CD4-positive, alpha-beta memory T cell (primary cell): ENCODE data around the gene OPTN. TPM values are rescaled to one million over a fixed set of nuclear protein-coding genes. Genes with fewer than 3 reads are reported as not detected.
A peak's percentile ranks its signal among the peaks of the same experiment; 100 is the strongest.
"Not testable (repeated sequence)": the region's sequence is repeated elsewhere in the genome, so short reads cannot be mapped to it uniquely, and the experiment has no call there.

Source experiments
- CTCF ChIA-PET: fragments of 350-600 bp; sonication (Branson Sonifier 250); formaldehyde crosslinking; loops from one replicate; lab custom pipeline; 2021; ENCODE audit warnings: inconsistent platforms; ENCODE audit not compliant: partially characterized antibody; lab: Charles Lee
- POLR2A ChIA-PET: fragments of 350-600 bp; sonication (Branson Sonifier 250); formaldehyde crosslinking; loops from one replicate; lab custom pipeline; 2021; ENCODE audit not compliant: partially characterized antibody; lab: Charles Lee
- DNase-seq, 5 donors: peaks; one replicate each; pipeline versions ENCODE4 v3.0.0 to v3.0.0-alpha.2; 2020 to 2022; ENCODE audit warnings: mixed read lengths in 1 of 5
- H3K27ac ChIP-seq: one replicate; pipeline ENCODE4 v1.7.0; 2013; ENCODE audit warnings: low read depth, low read length
- H3K27me3 ChIP-seq: 2 replicates; pipeline ENCODE4 v1.7.0; 2013; ENCODE audit warnings: mild to moderate bottlenecking, low read length, moderate library complexity; ENCODE audit not compliant: insufficient read depth
- H3K36me3 ChIP-seq: 2 replicates; pipeline ENCODE4 v1.7.0; 2013; ENCODE audit warnings: mild to moderate bottlenecking, low read length, moderate library complexity; ENCODE audit not compliant: insufficient read depth
- H3K4me1 ChIP-seq: 2 replicates; pipeline ENCODE4 v1.7.0; 2013; ENCODE audit warnings: mild to moderate bottlenecking, low read length, moderate library complexity; ENCODE audit not compliant: insufficient read depth
- H3K4me3 ChIP-seq, 2 donors: one replicate each; pipeline ENCODE4 v1.7.0; 2013; ENCODE audit warnings: low read length in 2 of 2, mild to moderate bottlenecking in 1 of 2
- H3K9me3 ChIP-seq, 2 donors: one replicate each; pipeline ENCODE4 v1.7.0; 2013; ENCODE audit warnings: low read length in 2 of 2, control low read depth in 1 of 2; ENCODE audit not compliant: control insufficient read depth in 1 of 2
- H3K27ac Mint-ChIP-seq, 7 donors: one replicate each; pipeline ENCODE4 v1.8.0; 2020 to 2021; ENCODE audit warnings: mixed read lengths in 7 of 7, mild to moderate bottlenecking in 6 of 7, inconsistent platforms in 3 of 7, moderate library complexity in 3 of 7
- H3K27me3 Mint-ChIP-seq, 2 donors: one replicate each; pipeline ENCODE4 v1.8.0; 2020 to 2021; ENCODE audit warnings: mixed read lengths in 2 of 2
- H3K36me3 Mint-ChIP-seq, 2 donors: one replicate each; pipeline ENCODE4 v1.8.0; 2020 to 2021; ENCODE audit warnings: mixed read lengths in 2 of 2, inconsistent platforms in 1 of 2, mild to moderate bottlenecking in 1 of 2
- H3K4me1 Mint-ChIP-seq, 4 donors: one replicate each; pipeline ENCODE4 v1.8.0; 2020 to 2021; ENCODE audit warnings: mixed read lengths in 4 of 4, mild to moderate bottlenecking in 1 of 4
- H3K4me3 Mint-ChIP-seq, 8 donors: one replicate each; pipeline ENCODE4 v1.8.0; 2020 to 2021; ENCODE audit warnings: mixed read lengths in 8 of 8, mild to moderate bottlenecking in 7 of 8, moderate library complexity in 6 of 8, inconsistent platforms in 3 of 8
- H3K9me3 Mint-ChIP-seq, 8 donors: one replicate each; pipeline ENCODE4 v1.8.0; 2020 to 2021; ENCODE audit warnings: mixed read lengths in 8 of 8, mild to moderate bottlenecking in 5 of 8, inconsistent platforms in 3 of 8, moderate library complexity in 1 of 8
- intact Hi-C: fragments of 100-400 bp; cut with micrococcal nuclease; formaldehyde crosslinking; loops from one replicate; pipeline ENCODE4 v1.15.1; 2023
- polyA plus RNA-seq, 2 donors: library from polyadenylated mRNA; unstranded; fragments of 300-500 nt; fragmentation: Illumina TruSeq; gene quantifications; one replicate each; pipeline ENCODE4 v1.2.3, GENCODE V29; 2021
- total RNA-seq, 2 experiments: library from RNA; stranded (reverse); gene quantifications; one replicate each; pipeline ENCODE4 v1.2.3, GENCODE V29; 2021

OPTN gene
- 100 to 1,000 TPM; 148 TPM for total RNA-seq
- polyA plus RNA-seq, result 100 to 1,000 TPM in 1 of 2 donors, 10 to 100 TPM in 1; 40.3 to 101 TPM

DNA sequence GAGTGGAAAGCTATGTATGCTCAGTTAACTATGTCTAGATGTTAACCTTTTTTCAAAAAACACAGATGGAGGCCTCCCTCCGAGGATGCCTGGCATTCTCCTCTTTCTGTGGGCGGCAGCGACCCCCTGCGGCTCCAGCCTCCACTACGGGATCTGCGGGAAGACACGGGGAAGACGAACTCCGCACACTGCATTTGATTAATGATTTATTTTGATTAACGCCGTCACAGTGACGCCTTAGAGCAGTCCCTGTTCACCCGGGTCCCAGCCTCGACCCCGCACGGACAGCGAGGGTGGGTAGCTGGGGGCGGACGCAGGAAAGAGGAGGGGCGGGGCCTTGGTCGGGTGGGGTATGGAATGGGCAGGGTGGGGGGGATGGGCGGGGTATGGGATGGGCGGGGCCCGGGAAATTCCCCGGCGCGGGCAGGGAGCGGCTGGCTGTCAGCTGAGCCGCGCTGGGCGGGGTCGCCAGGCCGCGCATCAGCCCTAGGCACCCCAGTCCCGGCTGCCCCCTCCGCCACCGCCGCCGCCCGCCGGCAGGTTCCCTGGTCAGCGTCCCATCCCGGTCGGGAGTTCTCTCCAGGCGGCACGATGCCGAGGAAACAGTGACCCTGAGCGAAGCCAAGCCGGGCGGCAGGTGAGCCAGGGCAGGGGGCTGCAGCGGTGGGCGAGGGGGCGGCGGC lies at the start of gene OPTN:
Gene OPTN, plus strand, starts transcription at position 498 of the 683 bp plus-strand sequence. CDS start 8,960 bp downstream, outside the sequence.
- Histone ChIP-seq H3K4me3 (peak within 1 kb of the TSS; percentile 58 to 65), H3K27ac (peak within 1 kb of the TSS; percentile 98), H3K27me3 (no peaks in the 10 kb centered on the region), H3K9me3 (no peaks in the 10 kb centered on the region), H3K36me3 (no peaks in the 10 kb centered on the region), H3K4me1 (peaks cover 49% of the 10 kb centered on the region)
- DNase-seq, result peak; percentile 82 to 90 (median 84)
- ChIA-PET CTCF (interaction anchor here (0.7 to 2.8 kb wide), 18 partner anchors 9 to 904 kb away, joined by 3 to 29 read pairs (median 5); partner anchors contain the start of genes CDC123, MCM10 and NUDT5), POLR2A (interaction anchor here (0.8 to 4.7 kb wide), 9 partner anchors 9 to 904 kb away, joined by 3 to 41 read pairs (median 4); partner anchors contain the start of genes CDC123, NUDT5 and PHYH)
- no peaks in the 10 kb centered on the region for H3K27me3 Mint-ChIP-seq
- H3K36me3 Mint-ChIP-seq, result peaks cover 19 to 29% of the 10 kb centered on the region in 2 donors
- peaks cover 0 to 2% (median 0%) of the 10 kb centered on the region in 8 donors for H3K9me3 Mint-ChIP-seq
- H3K27ac Mint-ChIP-seq, result peak within 1 kb of the TSS; percentile 95 to 98 (median 97)
- peaks cover 40 to 59% (median 48%) of the 10 kb centered on the region in 4 donors for H3K4me1 Mint-ChIP-seq
- H3K4me3 Mint-ChIP-seq, result peak within 1 kb of the TSS; percentile 89 to 95 (median 94)
- intact Hi-C loops, result loop anchor here (1.0 to 10.0 kb wide), 10 partner anchors 8 to 888 kb away; partner anchors contain the start of genes CAMK1D, MCM10, PRPF18 and SEPHS1

DNA sequence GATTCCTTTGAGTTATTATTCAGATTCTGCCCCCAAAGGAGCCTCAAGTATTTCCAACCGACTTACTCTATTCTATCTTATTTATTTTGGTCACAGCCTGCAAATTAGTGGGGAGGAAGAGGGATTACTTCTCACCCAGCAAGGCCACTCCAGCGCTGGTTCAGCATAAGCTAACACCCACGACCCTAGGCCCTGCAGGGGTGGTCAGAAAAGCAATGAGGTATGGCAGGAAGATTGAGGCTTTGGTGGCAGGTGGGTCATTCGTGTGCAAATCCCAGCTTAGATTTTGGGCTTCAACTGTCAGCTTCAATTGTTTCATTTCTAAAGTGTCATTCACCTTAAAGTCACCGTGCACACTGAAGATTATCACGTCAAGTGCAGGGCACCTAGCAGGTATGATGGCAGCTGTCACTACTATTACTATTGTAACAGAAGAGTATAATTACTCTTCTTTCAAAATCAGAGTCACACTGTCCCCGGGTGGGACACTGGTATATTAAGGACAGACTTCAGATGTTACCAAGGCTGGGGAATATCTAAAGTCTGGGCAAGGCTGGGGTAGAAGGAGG lies 48.8 kb upstream of the OPTN start:
- Histone ChIP-seq H3K27ac (no peak overlapping the region), H3K4me1 (no peaks in the 10 kb centered on the region), H3K9me3 (no peaks in the 10 kb centered on the region), H3K36me3 (no peaks in the 10 kb centered on the region), H3K27me3 (no peaks in the 10 kb centered on the region), H3K4me3 (no peak overlapping the region)
- intact Hi-C loops, result no loop called here
- POLR2A ChIA-PET, result no interaction called here
- Mint-ChIP-seq H3K4me1 (no peaks in the 10 kb centered on the region), H3K9me3 (no peaks in the 10 kb centered on the region), H3K36me3 (no peaks in the 10 kb centered on the region), H3K27ac (no peak overlapping the region), H3K27me3 (peaks cover 9 to 14% of the 10 kb centered on the region in 2 donors), H3K4me3 (no peak overlapping the region)
- CTCF ChIA-PET, result no interaction called here
- DNase-seq, result no peak

DNA sequence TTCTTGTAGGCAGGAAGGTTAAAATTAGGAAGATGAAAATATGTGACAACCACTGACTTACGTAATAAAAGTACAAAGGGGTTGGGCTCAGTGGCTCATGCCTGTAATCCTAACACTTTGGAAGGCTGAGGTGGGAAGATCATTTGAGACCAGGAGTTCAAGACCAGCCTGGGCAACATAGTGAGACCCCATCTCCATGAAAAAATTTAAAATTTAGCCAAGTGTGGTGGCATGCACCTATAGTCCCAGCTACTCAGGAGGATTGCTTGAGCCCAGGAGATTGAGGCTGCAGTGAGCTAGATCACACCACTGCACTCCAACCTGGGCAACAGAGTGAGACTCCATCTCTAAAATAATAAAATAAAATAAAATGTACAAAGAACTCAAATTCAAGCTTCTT lies 46.8 kb upstream of the OPTN start:
- H3K27ac ChIP-seq, CTCF ChIA-PET, H3K36me3 ChIP-seq, H3K27ac Mint-ChIP-seq, H3K36me3 Mint-ChIP-seq, H3K9me3 ChIP-seq, H3K4me1 ChIP-seq, H3K9me3 Mint-ChIP-seq, intact Hi-C loops, H3K4me3 Mint-ChIP-seq, H3K4me1 Mint-ChIP-seq, POLR2A ChIA-PET, H3K27me3 ChIP-seq, DNase-seq, H3K4me3 ChIP-seq: not testable (repeated sequence)
- peaks cover 9 to 12% of the 10 kb centered on the region in 2 donors for H3K27me3 Mint-ChIP-seq

DNA sequence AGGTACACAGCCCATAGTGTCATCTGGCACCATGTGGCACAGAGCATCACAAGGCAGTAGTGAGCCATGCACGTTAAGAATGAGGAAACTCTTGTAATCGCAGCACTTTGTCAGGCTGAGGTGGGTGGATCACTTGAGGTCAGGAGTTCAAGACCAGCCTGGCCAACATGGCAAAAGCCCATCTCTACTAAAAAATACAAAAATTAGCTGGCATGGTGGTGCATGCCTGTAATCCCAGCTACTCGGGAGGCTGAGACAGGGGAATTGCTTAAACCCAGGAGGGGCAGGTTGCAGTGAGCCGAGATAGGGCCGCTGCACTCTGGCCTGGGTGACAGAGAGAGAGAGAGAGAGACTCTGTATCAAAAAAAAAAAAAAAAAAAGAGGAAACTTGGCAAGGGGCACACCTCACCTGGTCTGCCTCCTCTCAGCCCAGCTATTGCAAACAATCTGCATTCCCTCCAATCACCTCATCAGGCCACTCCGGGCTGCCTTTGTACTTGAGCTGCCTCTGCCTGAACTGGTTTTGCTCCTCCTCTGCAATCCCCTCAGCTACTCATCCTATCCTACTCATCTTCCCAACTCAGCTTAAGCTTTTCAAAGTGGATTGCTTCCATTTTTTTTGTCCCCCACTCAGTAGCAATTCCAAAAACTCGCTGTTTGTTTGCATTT lies 46.0 kb upstream of the OPTN start:
- no peaks in the 10 kb centered on the region for H3K4me1 Mint-ChIP-seq
- Histone ChIP-seq H3K27me3 (no peaks in the 10 kb centered on the region), H3K27ac (no peak overlapping the region), H3K9me3 (no peaks in the 10 kb centered on the region), H3K4me3 (no peak overlapping the region), H3K4me1 (no peaks in the 10 kb centered on the region), H3K36me3 (no peaks in the 10 kb centered on the region)
- H3K27ac Mint-ChIP-seq, result no peak overlapping the region
- no peaks in the 10 kb centered on the region for H3K36me3 Mint-ChIP-seq
- intact Hi-C loops, result no loop called here
- no peak overlapping the region for H3K4me3 Mint-ChIP-seq
- peaks cover 9 to 10% of the 10 kb centered on the region in 2 donors for H3K27me3 Mint-ChIP-seq
- H3K9me3 Mint-ChIP-seq, result no peaks in the 10 kb centered on the region
- DNase-seq, result no peak
- CTCF ChIA-PET, result interaction anchor here (0.7 kb wide), 1 partner anchor 1771 kb away, joined by 3 read pairs; no protein-coding TSS in a partner anchor
- POLR2A ChIA-PET, result no interaction called here

DNA sequence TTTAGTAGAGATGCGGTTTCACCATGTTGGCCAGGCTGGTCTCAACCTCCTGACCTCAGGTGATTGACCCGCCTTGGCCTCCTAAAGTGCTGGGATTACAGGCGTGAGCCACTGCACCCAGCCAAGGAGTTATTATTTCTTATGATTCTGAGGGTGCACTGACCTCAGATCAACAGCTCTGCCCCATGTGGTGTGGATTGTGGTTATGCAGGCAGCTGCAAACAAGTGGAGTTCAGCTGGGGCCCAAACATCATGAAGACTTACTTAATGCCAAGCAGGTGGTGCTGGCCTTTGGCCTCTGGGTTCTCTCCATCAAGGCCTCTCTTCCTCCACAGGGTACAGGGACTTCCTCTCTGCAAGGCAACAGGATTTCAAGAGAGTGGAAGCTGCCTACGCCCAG lies 45.1 kb upstream of the OPTN start:
- Histone ChIP-seq H3K27ac (no peak overlapping the region), H3K4me3 (no peak overlapping the region), H3K9me3 (no peaks in the 10 kb centered on the region), H3K27me3 (no peaks in the 10 kb centered on the region), H3K36me3 (no peaks in the 10 kb centered on the region), H3K4me1 (no peaks in the 10 kb centered on the region)
- Mint-ChIP-seq H3K27me3 (peaks cover 10 to 12% of the 10 kb centered on the region in 2 donors), H3K36me3 (no peaks in the 10 kb centered on the region), H3K9me3 (no peaks in the 10 kb centered on the region), H3K4me1 (no peaks in the 10 kb centered on the region), H3K27ac (no peak overlapping the region), H3K4me3 (no peak overlapping the region)
- DNase-seq, result no peak
- intact Hi-C loops, result no loop called here
- ChIA-PET POLR2A (no interaction called here), CTCF (interaction anchor here (0.9 kb wide), 1 partner anchor 19 kb away, joined by 3 read pairs; no protein-coding TSS in a partner anchor)

DNA sequence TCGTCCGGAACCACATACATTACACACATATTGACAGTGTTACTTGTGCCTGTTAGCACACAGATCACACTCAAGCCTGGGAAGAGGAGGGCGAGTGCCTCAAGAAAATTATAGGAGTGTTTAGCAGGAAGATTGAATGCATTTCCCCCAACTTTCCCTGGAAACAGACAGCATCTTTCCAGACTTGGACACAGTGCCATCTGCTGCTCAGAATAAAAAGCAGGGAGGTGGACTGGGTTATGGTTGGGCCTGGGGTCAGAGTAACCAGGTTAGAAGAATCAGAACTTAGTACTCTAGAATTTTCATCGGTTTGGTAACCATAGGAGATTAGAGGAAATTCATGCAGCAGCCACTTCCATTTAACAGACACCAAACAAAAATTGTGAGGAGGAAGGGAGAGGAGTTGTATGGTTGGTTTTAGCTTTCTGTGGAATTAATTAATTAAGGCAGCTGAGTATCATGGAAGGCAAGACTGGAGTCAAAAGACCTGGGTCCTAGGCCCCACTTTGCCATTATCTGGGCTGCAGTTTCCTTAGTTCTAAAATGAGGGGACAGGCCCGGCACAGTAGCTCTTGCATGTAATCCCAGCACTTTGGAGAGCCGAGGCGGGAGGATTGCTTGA lies 43.4 kb upstream of the OPTN start:
- Mint-ChIP-seq H3K27ac (no peak overlapping the region), H3K27me3 (peaks cover 6 to 11% of the 10 kb centered on the region in 2 donors), H3K4me3 (no peak overlapping the region), H3K4me1 (no peaks in the 10 kb centered on the region), H3K36me3 (no peaks in the 10 kb centered on the region), H3K9me3 (no peaks in the 10 kb centered on the region)
- H3K4me1 ChIP-seq, result no peaks in the 10 kb centered on the region
- H3K27ac ChIP-seq, result no peak overlapping the region
- H3K36me3 ChIP-seq, result no peaks in the 10 kb centered on the region
- no peaks in the 10 kb centered on the region for H3K27me3 ChIP-seq
- ChIA-PET CTCF (interaction anchor here (1.6 kb wide), 1 partner anchor 18 kb away, joined by 12 read pairs; no protein-coding TSS in a partner anchor), POLR2A (no interaction called here)
- intact Hi-C loops, result no loop called here
- H3K4me3 ChIP-seq, result no peak overlapping the region
- no peaks in the 10 kb centered on the region for H3K9me3 ChIP-seq
- DNase-seq, result no peak
